ENCODE results near the gene C1orf94.
A peak's percentile ranks its signal among the peaks of the same experiment; 100 is the strongest.

C1orf94 gene

DNA sequence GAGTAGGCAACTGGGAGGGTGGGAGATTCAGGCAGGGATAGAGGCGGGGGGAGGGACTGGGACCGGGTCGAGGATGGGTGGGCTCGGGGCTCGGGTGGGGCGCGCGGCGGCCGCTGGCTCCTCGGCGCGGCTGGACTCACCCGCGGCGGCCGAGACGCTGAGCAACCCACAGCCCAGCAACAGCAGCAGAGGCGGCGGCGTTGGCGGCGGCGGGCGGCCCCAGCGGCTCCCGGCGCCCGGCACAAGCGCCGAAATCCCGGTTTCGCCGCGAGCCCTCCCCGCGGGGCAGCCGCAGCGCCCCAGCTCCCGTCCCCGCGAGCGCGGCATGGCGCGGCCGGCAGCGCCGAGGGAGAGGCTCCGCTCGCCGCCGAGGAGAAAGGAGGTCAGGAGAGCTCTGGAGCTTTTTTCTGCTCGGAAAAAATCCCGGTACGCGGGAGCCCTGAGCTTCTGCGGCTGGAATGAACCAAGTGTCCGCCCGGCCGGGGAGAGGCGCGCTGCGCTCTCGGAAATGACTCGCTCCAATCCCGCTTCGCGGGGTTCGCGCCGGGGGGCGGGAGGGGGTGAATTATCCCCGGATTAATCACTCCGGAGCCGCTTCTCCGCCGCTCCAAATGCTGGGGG is 11.8 kb upstream of the C1orf94 start, which contains the start of gene CSMD2:
CSMD2 (minus strand) TSS at position 460 of the 621 bp plus-strand sequence; CDS start at position 327, 133 bp downstream.
- no peak within 1 kb of the TSS for H3K27ac ChIP-seq
- no peak for TF ChIP-seq CTCF (IDR thresholded peaks at IDR 0.05)
- no peak for DNase-seq (ENCODE audit: low spot score)
- peak within 1 kb of the TSS; percentile 71 for H3K4me3 ChIP-seq

DNA sequence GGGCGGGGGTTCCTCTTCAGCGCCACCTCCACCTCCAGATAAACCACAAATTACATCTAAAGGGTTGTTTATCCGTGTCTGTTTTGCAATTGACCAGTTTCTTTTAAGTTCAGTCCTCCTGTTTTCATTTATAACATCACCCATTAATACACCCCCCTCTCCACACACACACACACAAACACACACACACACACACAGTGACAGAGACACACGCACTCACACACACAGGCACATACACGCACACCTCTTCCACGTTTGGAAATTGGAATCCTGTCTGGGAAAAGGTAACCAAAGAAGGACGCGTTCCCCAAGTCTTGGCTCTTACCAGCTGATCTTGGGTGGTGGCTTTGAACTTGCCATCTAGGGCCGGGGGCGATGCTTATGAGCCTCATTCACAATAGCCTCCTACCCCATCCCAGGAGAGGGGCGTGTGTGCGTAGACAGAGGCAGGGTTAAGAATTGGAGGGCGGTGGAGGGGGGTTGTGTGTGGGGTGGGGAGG is 11.2 kb upstream of the C1orf94 start:
- H3K4me3 ChIP-seq = peak overlapping the region; percentile 71
- no peak overlapping the region for H3K27ac ChIP-seq
- no peak for DNase-seq (ENCODE audit: low spot score)
- TF ChIP-seq CTCF (IDR thresholded peaks at IDR 0.05) = no peak

GRCh38 chr1:34166191-34166624 is 10.5 kb upstream of the C1orf94 start:
- no peak for TF ChIP-seq CTCF (IDR thresholded peaks at IDR 0.05)
- DNase-seq (ENCODE audit: low spot score) = no peak
- peak overlapping the region; percentile 71 for H3K4me3 ChIP-seq
- H3K27ac ChIP-seq = no peak overlapping the region

- no peak for DNase-seq (ENCODE audit: low spot score)
- H3K4me3 ChIP-seq = peak overlapping the region; percentile 71
- H3K27ac ChIP-seq = no peak overlapping the region
- TF ChIP-seq CTCF (IDR thresholded peaks at IDR 0.05) = no peak
Measured at GRCh38 chr1:34166625-34167361, 9.9 kb upstream of the C1orf94 start.

DNA sequence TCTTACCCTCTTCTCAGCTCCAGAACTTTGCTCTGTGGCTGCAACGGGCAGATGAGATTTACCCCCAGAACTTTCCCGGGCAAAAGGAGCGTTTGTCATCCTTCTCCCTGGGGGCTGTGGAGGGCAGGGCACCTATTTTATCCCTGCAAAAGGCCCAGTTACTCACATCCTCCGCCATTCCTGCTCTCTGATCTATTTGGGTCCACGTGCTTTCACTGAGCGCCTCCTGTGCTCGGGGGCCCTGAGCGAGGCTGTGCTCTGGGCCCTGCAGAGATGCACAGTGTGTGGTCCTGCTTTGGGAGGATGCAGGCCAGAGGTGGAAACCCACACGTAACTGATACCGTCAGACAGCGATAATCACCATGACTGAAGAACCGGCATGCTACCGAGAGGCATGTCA is 9.3 kb upstream of the C1orf94 start:
- no peak for DNase-seq (ENCODE audit: low spot score)
- H3K27ac ChIP-seq = no peak overlapping the region
- no peak for TF ChIP-seq CTCF (IDR thresholded peaks at IDR 0.05)
- H3K4me3 ChIP-seq = no peak overlapping the region

DNA sequence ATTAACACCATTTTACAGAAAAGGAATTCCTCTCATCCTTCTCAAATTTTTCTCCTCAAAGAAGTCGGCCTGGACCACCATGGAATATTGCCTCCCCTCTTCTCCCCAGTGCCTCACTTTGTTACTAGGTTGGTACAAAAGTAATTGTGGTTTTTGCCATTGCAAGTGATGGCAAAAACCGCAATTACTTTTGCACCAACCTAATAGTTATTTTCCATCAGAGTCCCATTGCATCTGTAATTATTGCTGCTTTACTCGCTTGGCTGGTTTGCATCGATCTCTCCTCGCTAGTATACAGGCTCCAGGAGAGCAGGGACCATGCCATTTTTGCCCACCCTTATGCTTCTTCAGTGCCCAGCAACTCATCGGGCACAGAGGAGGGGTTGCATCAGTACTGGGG is 963 bp upstream of the C1orf94 start:
- no peak for TF ChIP-seq CTCF (IDR thresholded peaks at IDR 0.05)
- H3K4me3 ChIP-seq = no peak overlapping the region
- DNase-seq (ENCODE audit: low spot score) = no peak
- no peak overlapping the region for H3K27ac ChIP-seq
